Glutamatergic neuron (in vitro differentiated cells): ENCODE data around the gene SNF8. TPM values are rescaled to one million over a fixed set of nuclear protein-coding genes. Genes with fewer than 3 reads are reported as not detected.

Source experiments
- DNase-seq: peaks from one replicate; pipeline ENCODE4 v3.0.0; 2022
- H3K27ac Mint-ChIP-seq: one replicate; pipeline ENCODE4 v1.8.0; 2020; ENCODE audit warnings: mild to moderate bottlenecking, mixed read lengths, inconsistent platforms; ENCODE audit not compliant: unreplicated experiment
- H3K27me3 Mint-ChIP-seq: one replicate; pipeline ENCODE4 v1.8.0; 2020; ENCODE audit warnings: mild to moderate bottlenecking, moderate library complexity, mixed read lengths, inconsistent platforms; ENCODE audit not compliant: unreplicated experiment
- H3K36me3 Mint-ChIP-seq: one replicate; pipeline ENCODE4 v1.8.0; 2020; ENCODE audit warnings: mild to moderate bottlenecking, mixed read lengths, inconsistent platforms; ENCODE audit not compliant: unreplicated experiment
- H3K4me1 Mint-ChIP-seq: one replicate; pipeline ENCODE4 v1.8.0; 2020; ENCODE audit warnings: mild to moderate bottlenecking, low read depth, mixed read lengths, inconsistent platforms; ENCODE audit not compliant: unreplicated experiment
- H3K4me3 Mint-ChIP-seq: one replicate; pipeline ENCODE4 v1.8.0; 2020; ENCODE audit warnings: mild to moderate bottlenecking, mixed read lengths, inconsistent platforms; ENCODE audit not compliant: unreplicated experiment
- H3K9me3 Mint-ChIP-seq: one replicate; pipeline ENCODE4 v1.8.0; 2020; ENCODE audit warnings: mild to moderate bottlenecking, moderate library complexity, mixed read lengths, inconsistent platforms; ENCODE audit not compliant: unreplicated experiment
- CTCF ChIP-seq: fragments of 200-600 bp; sonication (generic); IDR thresholded peaks from one replicate; pipeline ENCODE4 v1.5.0; 2021; ENCODE audit not compliant: partially characterized antibody, unreplicated experiment
- total RNA-seq: library from RNA; stranded (reverse); fragmentation: NEBNext Ultra II Directional; extraction: Animal tissue kit (Norgen Biotek cat#: 25700); gene quantifications from one replicate; pipeline ENCODE4 v1.2.1, GENCODE V29; 2021; ENCODE audit not compliant: unreplicated experiment

Gene SNF8
- total RNA-seq, 1 donor from 2014 or later: 143 TPM

- Mint-ChIP-seq H3K36me3 (no peaks in the 10 kb centered on the region), H3K27ac (peak overlapping the region; percentile 0), H3K9me3 (peaks cover 3% of the 10 kb centered on the region), H3K4me3 (no peak overlapping the region), H3K4me1 (no peaks in the 10 kb centered on the region), H3K27me3 (peaks cover 2% of the 10 kb centered on the region)
- no peak for DNase-seq
- no peak for TF ChIP-seq CTCF
Observed at GRCh38 chr17:48972749-48973097, 28.1 kb upstream of the SNF8 start.

- no peak for DNase-seq
- H3K4me1 Mint-ChIP-seq: no peaks in the 10 kb centered on the region
- no peak overlapping the region for H3K27ac Mint-ChIP-seq
Observed at GRCh38 chr17:48970865-48971687, 26.4 kb upstream of the SNF8 start.

GRCh38 chr17:48970224-48970623 is 25.6 kb upstream of the SNF8 start:
- Mint-ChIP-seq H3K27ac (no peak overlapping the region), H3K4me1 (no peaks in the 10 kb centered on the region), H3K4me3 (no peak overlapping the region), H3K27me3 (no peaks in the 10 kb centered on the region), H3K36me3 (no peaks in the 10 kb centered on the region), H3K9me3 (peaks cover 3% of the 10 kb centered on the region)
- DNase-seq: no peak
- TF ChIP-seq CTCF: no peak

More at GRCh38 chr17:48970865-48971687, 26.4 kb upstream of the SNF8 start:
- H3K4me3 Mint-ChIP-seq: no peak overlapping the region
- H3K36me3 Mint-ChIP-seq: no peaks in the 10 kb centered on the region
- no peaks in the 10 kb centered on the region for H3K27me3 Mint-ChIP-seq
- TF ChIP-seq CTCF: no peak
- H3K9me3 Mint-ChIP-seq: peaks cover 3% of the 10 kb centered on the region

- no peak for DNase-seq
- Mint-ChIP-seq H3K27me3 (peaks cover 4% of the 10 kb centered on the region), H3K36me3 (no peaks in the 10 kb centered on the region), H3K4me1 (peaks cover 9% of the 10 kb centered on the region), H3K9me3 (no peaks in the 10 kb centered on the region), H3K4me3 (peak overlapping the region; percentile 49), H3K27ac (peak overlapping the region; percentile 17)
- TF ChIP-seq CTCF: no peak
Observed at GRCh38 chr17:48961516-48962233, 17.0 kb upstream of the SNF8 start.
